HG02943 (cell line): ENCODE data around the gene PGM1.

Source experiments
- ATAC-seq: cut with Tn5 transposase; IDR thresholded peaks from one replicate; pipeline ENCODE4 v1.9.1; 2021; ENCODE audit warnings: mild to moderate bottlenecking, low read depth, moderate library complexity; ENCODE audit not compliant: unreplicated experiment

Gene PGM1

DNA sequence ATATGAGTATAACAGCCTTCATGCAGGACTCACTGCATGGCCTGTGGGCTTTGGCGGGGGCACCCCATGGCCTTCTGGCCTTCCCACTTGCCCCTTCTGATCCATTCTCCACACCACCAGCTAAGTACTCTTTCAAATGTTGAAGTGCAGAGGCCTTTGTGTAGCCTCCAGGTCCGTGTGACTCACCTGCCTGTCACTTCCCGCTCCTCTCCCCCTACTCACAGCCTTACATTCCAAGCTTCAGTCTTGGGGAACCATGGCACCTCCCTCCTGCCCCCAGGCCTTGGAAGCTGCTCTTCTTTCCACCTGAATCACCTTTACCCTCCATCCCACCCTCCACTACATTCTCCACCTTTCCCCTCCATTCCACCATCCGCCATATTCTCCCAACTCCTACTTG, 69.6 kb downstream of the PGM1 start:
- no peak for ATAC-seq

DNA sequence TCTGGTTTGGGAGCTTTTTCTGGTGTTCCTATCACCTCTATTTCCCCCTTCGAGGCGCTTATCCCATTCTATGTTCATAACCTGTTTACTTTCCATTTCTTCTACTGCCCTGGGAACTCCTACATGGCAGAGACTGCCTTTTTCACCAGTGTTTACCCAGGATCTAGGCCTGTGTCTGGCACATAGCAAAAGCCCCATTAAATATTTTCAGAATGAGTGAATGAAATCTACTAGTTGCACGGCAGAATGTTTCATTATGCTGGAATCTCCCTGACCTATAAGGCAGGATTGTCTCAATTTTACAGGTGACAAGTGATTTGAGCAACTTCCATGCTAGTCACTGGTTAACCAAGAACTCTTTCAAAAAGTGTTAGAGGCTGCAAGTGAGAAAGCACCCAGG, 70.1 kb downstream of the PGM1 start:
- ATAC-seq: no peak

DNA sequence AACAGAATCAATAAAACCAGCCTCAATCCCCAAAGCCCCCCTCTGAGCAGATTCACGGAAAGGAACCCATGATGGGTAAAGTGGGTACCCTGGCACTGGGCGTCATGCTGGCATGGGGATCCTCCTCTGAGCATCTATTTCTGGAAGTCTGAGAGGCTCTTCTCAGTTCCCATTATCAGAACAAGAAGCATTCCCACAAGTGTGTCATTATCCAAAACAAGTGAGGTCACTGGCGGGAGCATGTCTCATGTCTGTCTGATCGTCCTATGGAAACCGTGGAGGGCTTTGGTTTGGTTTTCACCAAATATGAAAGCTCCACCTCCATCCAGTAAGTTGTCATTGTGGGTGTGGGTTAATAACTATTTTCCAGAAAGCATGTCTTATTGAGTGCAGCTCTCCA, 70.7 kb downstream of the PGM1 start:
- ATAC-seq: no peak

DNA sequence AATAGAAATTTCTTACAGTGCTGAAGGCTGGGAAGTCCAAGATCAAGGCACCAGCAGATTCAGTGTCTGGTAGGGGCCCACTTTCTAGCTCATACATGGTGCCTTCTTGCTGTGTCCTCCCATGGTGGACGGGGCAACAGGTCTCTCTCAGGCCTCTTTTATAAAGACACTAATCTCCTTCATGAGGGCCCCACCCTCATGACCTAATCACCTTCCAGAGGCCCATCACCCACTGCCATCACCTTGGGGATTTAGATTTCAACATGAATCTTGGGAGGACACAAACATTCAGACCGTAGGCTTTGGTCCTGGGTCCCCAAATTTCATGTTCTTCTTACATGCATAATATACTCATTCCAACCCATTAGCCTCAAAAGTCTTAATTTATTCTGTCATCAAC, 71.5 kb downstream of the PGM1 start:
- ATAC-seq: no peak

DNA sequence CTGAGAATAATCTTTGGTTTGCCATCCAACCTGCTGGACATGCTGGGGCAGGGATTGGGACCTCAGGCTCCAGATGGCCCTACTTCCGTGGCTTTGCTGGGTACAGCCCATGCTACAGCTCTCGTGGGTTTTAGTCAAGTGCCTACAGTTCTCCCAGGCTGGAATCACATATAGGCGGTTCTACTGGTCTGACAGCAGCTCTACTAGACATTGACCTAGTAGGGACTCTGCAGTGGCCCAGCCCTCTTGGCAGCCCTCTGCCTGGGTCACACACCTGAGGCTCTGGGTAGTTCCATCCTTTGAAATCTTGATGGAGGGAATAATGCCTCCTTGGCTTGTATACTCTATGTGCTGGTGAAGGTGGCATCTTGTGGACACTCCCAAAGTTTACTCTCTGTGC, 72.2 kb downstream of the PGM1 start:
- ATAC-seq: no peak

DNA sequence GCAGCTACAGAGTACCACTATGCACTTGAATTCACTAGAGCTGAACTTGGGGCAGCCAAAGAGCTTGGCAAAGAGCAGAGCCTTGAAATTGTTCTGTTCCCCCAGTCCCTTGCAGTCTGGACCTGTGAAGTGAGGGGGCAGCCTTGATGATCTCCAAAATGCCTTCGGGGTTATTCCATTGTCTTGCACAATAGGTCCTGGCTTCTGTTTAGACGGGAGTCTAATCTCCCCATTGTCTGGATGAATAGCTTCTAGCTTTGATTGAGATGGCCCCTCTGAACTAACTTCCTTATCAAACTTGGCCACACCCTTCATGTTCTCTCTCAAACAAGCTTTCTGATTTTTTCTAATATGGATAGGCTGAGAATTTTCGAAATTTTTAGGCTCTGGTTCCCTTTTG, 72.6 kb downstream of the PGM1 start:
- ATAC-seq: no peak

DNA sequence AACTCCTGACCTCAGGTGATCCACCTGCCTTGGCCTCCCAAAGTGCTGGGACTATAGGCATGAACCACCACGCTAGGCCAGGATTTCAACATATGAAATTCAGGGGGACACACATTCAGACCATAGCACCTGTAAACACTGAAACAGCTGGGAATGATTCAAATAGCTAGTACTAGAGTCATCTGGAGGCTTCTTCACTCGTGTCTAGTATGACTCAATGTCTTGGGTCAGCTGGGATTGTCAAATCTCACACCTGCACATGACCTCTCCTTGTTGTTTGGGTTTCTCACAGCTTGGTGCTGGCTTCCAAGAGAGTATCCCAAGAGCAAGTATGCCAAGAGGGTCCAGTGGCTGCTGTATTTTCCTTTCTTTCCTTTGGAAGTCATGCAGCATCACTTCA, 75.1 kb downstream of the PGM1 start:
- ATAC-seq: no peak

DNA sequence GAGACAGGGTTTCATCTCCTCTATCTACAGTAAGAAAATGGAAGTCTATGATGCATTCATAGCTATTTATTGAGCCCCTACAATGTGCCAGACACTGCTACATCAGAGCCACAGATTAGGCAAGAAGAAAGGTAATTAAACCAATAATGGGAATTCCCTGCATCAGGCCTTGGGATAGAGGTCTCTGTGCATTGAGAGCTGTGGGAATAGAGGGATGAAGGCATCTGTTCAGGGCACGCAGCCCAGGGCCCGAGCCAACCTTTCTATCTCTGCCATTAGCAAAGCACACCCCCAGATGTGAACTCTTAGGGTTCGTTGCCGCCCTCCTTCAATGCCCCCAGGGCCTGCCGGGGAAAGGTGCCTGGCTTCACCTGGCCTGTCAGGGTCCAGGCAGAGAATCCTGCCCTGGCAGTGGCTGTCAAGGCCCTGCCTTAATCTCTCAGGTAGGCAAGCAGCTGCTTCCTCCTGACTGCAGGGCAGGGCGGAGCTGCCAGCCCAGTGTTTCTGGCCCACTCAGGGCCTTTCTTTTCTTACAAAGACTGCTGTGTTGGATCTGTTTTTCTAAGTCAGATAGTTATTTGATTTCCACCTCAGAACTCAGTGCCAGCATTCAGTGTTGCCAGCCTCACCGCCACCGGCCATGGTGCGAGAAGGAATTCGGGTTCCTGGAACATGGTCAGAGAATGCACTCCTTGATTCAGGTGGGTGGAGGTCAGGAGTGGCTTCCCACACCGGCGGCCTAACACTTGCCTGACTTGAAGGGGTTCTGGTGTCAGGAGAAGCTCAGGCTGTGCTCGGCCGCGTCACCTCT, 76.1 kb downstream of the PGM1 start:
- no peak for ATAC-seq

DNA sequence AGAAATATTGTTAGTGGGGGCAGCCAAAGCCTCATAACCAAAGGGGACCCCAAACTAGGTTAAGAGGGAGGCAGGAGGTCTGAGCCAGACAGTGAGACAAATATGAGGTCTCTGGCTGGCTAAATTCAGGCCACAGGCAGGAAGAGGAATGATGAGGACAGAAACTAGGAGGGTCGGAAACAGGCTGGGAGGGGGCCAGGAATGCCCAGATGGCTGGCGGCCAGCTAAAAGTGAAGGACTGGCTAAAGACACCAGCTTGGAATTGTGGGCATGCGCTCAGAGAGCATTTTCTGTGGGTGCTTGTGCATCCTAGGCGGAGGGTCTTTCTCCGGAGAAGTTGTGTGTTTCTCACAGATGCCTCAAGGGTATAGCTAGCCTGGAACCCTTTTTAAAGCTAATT, 77.0 kb downstream of the PGM1 start:
- ATAC-seq: no peak

DNA sequence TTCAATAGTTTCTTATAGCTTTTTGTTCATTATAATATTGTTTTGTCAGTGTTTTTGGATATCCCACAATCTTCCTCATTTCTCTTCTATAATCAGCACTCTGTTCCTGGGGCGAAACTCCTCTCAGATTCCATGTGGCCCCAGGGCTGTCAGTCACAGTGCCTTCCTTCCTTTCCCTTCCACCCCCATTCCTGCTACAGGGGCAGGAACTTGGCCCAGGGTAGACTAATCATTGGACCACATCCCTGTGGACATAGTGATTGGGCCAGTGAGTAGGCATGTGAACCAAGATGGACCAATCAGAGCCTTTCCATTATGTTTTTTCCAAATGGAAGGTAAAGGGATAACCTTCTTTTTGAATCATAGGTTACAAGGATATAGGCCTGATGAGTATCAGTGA, 78.3 kb downstream of the PGM1 start:
- no peak for ATAC-seq

DNA sequence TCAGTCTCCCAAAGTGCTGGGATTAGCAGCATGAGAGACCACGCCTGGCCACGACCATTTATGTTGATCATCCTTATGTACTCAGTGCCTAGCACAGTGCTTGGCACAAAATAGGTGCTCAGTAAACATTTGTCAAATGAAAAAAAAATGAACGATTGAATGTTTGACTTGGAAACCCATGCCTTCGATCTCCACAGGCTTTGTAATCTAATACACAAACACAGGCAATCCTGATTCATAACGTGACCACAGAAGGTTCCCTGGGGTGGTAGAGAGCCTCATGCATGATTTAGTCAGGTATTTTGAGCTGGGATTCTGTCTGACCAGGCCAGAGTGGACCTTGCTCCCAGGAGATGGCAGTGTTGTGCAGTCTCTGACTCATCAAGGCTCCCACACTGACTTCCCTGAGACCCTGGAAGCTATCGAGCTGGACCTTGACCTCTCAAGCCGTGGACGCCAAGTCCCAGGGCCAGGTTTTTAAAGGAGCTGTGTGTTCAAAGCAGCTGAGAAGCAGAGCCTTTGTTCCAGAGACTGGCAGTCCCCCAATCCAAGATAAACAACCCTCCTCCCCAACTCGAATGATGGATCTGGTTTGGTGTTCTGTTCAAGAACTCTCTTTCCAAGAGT, 81.1 kb downstream of the PGM1 start:
- no peak for ATAC-seq

DNA sequence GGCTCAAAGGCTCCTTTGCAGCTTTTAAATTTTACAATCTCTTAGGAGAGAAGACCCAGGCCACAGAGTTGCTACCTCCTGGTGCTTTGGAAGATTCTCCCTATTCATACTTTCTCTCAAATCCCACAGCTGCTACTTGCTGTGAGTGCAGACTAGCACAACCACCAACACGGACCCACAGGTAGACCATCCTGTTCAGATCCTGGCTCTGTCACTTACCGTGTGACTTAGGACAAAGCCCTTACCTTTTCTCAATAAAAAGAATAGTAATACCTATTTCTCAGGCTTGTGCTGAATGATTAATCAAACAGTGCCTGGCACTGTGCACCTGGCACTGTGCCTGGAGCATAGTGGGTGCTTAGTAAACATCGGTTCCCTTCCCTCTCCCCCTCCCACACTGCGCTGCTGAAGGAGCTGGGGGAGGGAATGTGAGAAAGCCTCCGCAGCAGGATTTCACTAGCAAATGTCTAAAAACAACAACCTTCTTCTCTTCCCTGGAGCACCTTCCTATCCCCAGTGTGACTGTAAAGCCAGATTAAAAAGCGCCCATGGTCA, 81.7 kb downstream of the PGM1 start:
- ATAC-seq: no peak

DNA sequence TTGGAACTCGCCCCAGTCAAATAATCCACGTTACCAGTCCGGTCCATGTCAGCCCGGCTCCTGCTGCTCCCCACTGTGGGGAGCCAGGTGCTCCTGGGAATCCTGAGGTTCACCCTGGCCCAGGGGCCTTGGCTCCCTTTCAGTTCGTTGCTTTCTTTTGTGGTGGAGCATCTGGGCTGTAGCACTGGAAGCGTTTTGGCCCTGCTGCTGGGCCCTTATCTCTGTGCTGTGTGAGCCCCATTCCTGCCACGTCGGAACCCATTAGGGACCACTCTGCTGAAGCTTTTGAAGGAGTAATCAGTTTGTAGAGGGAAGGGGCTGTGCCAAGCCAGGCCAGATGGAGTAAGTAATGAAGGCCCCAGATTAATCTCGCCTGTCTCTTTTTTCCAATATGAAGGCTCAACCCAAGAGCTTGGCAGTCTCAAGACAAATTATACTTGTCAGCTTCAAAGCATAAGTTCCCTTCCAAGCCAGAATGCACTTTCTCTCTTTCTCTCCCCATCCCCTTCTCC, 82.3 kb downstream of the PGM1 start:
- ATAC-seq: no peak

DNA sequence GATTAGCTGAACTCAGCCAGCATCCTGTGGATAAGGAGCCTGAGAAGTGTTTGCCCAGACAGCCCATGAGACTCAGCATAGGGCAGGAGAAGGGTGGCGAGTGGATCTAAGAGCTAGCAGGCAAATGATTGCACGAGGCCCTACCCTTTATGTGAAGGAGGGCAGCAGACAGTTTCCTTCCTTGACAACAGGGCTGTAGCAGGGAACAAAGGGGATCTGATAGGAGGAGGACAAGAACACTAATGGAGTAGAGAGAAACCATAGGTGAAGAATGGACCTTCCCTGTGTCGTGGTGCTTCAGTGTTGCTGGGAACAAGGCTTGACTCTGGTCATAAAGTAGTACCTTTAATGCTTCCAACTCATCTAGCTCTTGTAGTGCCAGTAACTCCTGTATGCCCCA, 84.3 kb downstream of the PGM1 start:
- ATAC-seq: no peak

DNA sequence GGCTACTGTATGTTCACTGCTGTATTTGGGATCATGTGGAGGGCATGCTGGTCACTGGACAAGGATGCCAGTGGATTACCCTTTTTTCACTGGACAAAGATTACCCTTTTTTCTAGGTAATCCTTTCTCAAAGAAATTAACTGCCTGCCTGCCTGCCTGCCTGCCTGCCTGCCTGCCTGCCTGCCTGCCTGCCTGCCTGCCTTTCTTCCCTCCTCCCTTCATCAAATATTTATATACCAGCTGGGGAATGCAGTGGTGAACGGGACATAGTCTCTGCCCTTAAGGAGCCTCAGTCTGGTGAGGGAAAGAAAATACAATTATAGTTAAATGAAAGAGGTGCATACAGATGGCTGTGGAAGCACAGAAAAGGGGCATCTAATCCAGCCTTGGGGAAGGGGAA, 85.0 kb downstream of the PGM1 start:
- no peak for ATAC-seq

DNA sequence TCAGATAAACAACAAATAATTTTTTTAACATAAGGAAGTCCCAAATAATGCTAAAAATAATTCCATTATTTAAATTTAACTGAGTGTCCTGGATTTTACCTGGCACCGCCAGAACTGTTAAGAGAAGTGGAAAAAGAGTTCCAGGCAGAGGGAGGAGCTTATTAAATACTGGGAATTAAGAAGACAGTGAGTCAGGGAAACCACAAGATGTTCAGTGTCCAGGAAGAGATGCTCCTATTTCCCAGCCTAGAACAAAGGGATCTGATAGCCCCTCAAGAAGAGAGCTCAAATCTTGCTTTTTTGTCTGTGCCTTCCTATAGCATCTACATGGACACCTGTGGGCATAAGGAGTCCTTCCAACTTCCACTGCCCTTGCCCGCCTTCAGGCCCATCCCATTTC, 85.9 kb downstream of the PGM1 start:
- no peak for ATAC-seq

DNA sequence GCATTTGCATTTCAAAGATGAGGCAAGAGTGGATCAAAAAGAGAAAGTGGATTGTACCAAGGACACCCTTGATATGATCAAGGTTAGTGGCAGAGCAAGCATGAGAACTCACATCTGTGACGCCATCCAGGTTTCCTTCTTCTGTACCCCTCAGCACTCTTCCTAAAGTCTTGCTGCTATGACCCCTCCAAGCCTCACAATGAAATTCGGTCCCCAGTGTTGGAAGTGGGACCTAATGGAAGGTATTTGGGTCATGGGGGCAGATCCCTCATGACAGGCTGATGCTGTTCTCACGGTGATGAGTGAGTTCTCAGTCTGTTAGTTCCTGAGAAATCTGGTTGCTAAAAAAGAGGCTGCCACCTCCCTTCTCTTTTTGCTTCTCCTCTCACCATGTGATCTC, 86.4 kb downstream of the PGM1 start:
- ATAC-seq: no peak

DNA sequence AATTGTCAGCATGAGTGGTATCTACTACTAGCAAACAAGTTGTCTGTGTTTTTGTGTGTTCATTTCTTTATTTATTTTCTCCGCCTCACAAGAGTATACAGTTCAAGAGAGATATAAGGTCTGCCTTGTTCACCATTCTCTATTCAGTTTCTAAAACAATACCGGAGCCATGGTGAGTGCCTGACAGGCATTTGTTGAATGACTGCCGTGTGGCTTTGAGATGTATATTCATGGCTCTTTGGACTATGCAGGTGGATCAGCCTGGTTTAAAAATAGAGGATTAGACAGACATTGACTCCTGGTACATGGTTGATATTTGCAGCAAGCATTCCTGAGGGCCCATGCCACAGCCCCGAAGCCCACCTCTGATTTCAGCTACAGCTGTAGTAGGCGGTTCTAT, 89.7 kb downstream of the PGM1 start:
- ATAC-seq: no peak

DNA sequence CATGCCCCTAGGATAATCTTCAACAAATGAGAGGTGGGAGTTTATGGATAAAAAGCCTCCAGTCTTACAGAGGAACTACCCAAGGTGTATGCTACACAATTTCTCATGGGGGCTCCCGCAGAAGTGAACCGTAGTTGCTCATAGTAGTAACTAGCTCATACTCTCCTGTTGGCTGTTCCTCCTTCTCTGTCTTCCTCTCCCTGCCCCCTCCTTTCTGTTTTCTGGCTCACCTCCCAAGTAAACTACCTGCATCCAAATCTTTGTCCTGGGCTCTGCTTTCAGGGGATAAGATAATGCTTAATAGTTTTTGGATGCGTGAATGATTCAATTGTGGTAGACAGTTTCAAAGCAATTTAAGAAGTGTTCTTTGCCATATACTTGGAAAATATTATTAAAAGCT, 90.5 kb downstream of the PGM1 start:
- ATAC-seq: no peak

DNA sequence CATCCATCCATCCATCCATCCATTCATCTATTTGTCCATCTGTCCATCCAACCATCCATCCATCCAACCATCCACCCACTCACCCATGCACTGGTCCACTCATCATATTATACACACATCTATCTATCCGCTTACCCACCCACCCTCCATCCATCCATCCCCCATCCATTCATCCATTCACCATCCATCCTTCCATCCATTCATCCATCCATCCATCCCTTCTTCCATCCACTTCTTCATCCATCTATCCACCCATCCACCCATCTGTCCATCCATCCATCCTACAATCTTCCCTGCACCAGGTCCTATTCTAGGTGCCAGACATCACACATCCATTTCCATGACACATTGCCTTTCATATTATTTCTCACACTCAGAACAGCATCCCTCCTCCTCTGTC, 93.5 kb downstream of the PGM1 start:
- no peak for ATAC-seq

DNA sequence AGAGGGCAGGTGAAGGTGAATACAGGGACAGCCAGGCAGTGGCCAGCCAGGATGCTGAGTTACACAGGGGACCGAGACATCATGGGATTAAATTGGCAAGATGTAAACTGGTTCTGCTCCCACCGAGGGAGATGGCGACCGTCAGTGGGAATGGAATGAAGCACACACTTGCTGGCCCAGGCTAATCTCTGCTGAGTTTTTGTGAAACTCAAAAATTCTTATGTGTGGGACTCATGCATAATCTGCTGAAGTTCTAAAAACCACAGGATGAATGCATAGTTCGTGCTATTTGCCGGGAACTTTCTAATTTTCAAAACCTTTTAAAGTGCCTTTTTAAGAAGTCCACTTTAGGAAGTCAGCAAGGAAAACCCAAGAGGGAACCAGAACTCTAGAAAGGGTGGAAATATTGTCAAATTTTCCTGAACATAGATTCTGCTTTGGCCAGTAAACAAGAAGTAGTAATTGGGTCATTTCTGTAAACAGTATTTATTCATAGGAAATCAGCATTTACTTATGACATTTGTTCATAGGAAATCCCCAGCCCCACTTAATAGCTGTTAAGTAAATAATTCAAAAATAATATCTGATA, 95.2 kb downstream of the PGM1 start:
- no peak for ATAC-seq
